ENCODE data around the gene KLF9. TPM values are rescaled to one million over a fixed set of nuclear protein-coding genes. Genes with fewer than 3 reads are reported as not detected.

Gene KLF9
- total RNA-seq, 1 donor from 2014 or later = 98.7 TPM

GRCh38 chr9:70452365-70452764 lies 37.9 kb upstream of the KLF9 start:
- Histone ChIP-seq H3K36me3 (no peaks in the 10 kb centered on the region), H3K27me3 (no peaks in the 10 kb centered on the region), H3K4me1 (peaks cover 2 to 6% of the 10 kb centered on the region in 2 donors), H3K9me3 (no peaks in the 10 kb centered on the region), H3K4me3 (no peak overlapping the region), H3K27ac (no peak overlapping the region)
- no peak for TF ChIP-seq CTCF (IDR thresholded peaks at IDR 0.05)
- DNase-seq (ENCODE audit: low spot score in 2 of 2) = peak in 1 of 2 donors; percentile 28
- intact Hi-C loops (cut with DNase I) = no loop called here

GRCh38 chr9:70451765-70452164 lies 37.3 kb upstream of the KLF9 start:
- Histone ChIP-seq H3K36me3 (no peaks in the 10 kb centered on the region), H3K4me1 (peaks cover 2 to 6% of the 10 kb centered on the region in 2 donors), H3K4me3 (no peak overlapping the region), H3K27ac (no peak overlapping the region), H3K27me3 (no peaks in the 10 kb centered on the region), H3K9me3 (no peaks in the 10 kb centered on the region)
- intact Hi-C loops (cut with DNase I) = no loop called here
- TF ChIP-seq CTCF (IDR thresholded peaks at IDR 0.05) = no peak
- DNase-seq (ENCODE audit: low spot score in 2 of 2) = peak in 1 of 2 donors; percentile 9

GRCh38 chr9:70450738-70451137 lies 36.3 kb upstream of the KLF9 start:
- TF ChIP-seq CTCF (IDR thresholded peaks at IDR 0.05) = no peak
- H3K36me3 ChIP-seq = no peaks in the 10 kb centered on the region
- no peaks in the 10 kb centered on the region for H3K9me3 ChIP-seq
- H3K27me3 ChIP-seq = no peaks in the 10 kb centered on the region
- intact Hi-C loops (cut with DNase I) = no loop called here
- no peak overlapping the region for H3K27ac ChIP-seq
- H3K4me3 ChIP-seq = no peak overlapping the region
- H3K4me1 ChIP-seq = peaks cover 0 to under 1% of the 10 kb centered on the region in 2 donors
- no peak for DNase-seq (ENCODE audit: low spot score in 2 of 2)

- H3K4me3 ChIP-seq = no peak overlapping the region
- intact Hi-C loops (cut with DNase I) = no loop called here
- no peaks in the 10 kb centered on the region for H3K27me3 ChIP-seq
- no peak overlapping the region for H3K27ac ChIP-seq
- no peaks in the 10 kb centered on the region for H3K36me3 ChIP-seq
- H3K4me1 ChIP-seq = no peaks in the 10 kb centered on the region
- H3K9me3 ChIP-seq = no peaks in the 10 kb centered on the region
- DNase-seq (ENCODE audit: low spot score in 2 of 2) = peak in 1 of 2 donors; percentile 12
- TF ChIP-seq CTCF (IDR thresholded peaks at IDR 0.05) = no peak
Measured at GRCh38 chr9:70449461-70449860, 35.0 kb upstream of the KLF9 start.

GRCh38 chr9:70448919-70449318 lies 34.5 kb upstream of the KLF9 start:
- H3K4me1 ChIP-seq = no peaks in the 10 kb centered on the region
- H3K27ac ChIP-seq = no peak overlapping the region
- no peaks in the 10 kb centered on the region for H3K27me3 ChIP-seq
- H3K4me3 ChIP-seq = no peak overlapping the region
- H3K36me3 ChIP-seq = no peaks in the 10 kb centered on the region
- no peak for DNase-seq (ENCODE audit: low spot score in 2 of 2)
- no peak for TF ChIP-seq CTCF (IDR thresholded peaks at IDR 0.05)
- no peaks in the 10 kb centered on the region for H3K9me3 ChIP-seq
- intact Hi-C loops (cut with DNase I) = no loop called here

GRCh38 chr9:70444904-70445303 lies 30.4 kb upstream of the KLF9 start:
- no peak for TF ChIP-seq CTCF (IDR thresholded peaks at IDR 0.05)
- peak in 1 of 2 donors; percentile 13 for DNase-seq (ENCODE audit: low spot score in 2 of 2)
- intact Hi-C loops (cut with DNase I) = no loop called here
- no peaks in the 10 kb centered on the region for H3K4me1 ChIP-seq
- no peak overlapping the region for H3K27ac ChIP-seq
- H3K4me3 ChIP-seq = no peak overlapping the region
- no peaks in the 10 kb centered on the region for H3K27me3 ChIP-seq
- H3K36me3 ChIP-seq = no peaks in the 10 kb centered on the region
- no peaks in the 10 kb centered on the region for H3K9me3 ChIP-seq
